HuH-7 (cell line): ENCODE data around the gene SLC24A3.

Source experiments
- DNase-seq: peaks from one replicate; pipeline ENCODE4 v3.0.0; 2011; ENCODE audit warnings: low spot score

Gene SLC24A3

GRCh38 chr20:19272976-19273654, 60.7 kb downstream of the SLC24A3 start:
- no peak for DNase-seq

DNA sequence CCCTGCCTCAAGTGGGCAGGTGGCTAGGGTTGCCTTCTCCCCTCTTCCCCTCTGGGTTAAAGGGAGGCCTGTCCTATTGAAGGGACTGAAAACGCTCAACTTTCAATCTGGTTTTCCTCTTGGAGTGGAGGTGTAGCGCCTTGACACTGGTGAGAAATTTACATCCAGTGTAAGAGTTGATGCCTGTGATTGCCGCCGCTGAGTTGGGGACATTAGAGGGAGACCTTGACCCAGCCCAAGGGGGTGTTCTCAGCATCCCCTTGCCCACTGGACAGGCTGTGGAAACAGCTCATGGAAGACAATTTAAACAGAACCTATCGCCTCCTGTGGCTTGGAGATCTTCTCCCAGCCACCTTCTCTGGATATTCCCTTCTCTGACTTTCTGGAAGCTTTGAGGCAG, 61.6 kb downstream of the SLC24A3 start:
- DNase-seq = no peak

DNA sequence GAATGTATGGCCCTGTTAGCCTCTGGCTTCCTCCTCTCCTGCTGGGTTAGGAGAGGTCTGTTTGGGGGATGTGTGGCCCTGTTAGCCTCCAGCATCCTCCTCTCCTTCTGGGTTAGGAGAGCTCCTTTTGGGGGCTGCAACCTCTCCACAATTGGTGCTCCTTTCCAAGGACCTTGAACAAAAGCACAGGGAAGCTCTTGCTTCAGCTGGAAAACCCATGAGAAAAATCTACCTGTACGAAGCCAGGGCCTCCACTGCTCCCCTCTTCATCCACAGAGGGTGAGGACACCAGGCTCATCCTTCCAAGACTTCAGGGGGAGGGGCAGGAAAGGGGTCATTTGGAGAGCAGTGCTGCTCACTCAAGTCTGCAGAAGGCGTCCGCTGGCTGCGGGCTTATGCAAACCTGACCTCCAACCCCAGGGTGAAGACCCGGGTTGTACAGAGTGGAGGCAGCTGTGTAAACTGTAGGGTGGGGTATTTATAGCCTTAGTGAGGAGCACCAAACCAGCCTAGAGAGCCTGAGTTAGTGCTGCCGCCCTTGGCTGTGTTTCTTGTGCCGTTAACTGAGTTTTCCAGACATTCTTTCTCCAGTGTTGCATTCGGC, 62.1 kb downstream of the SLC24A3 start:
- DNase-seq = no peak

GRCh38 chr20:19275038-19275629, 62.7 kb downstream of the SLC24A3 start:
- no peak for DNase-seq

DNA sequence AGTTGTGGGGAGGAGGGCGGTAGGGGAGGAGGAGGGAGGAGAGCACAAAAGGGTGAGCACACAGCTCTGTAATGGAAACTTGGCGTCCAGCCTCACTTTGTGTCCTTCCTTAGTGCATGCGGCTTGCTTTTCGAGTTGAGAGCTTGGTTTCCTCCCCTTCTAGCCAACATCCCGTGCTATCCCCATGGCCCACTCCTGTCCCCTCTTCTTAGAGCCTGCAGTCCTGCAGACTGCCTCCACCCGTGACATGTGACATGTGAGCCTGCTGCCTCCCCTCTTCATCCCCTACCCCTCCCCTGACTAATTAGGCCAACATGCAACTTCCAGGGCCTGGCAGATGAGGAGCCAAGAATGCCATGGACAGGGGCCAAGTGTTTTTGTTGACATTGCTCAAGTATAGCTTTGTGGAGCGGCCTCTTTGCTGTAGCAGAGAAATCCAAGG, 63.2 kb downstream of the SLC24A3 start:
- no peak for DNase-seq

DNA sequence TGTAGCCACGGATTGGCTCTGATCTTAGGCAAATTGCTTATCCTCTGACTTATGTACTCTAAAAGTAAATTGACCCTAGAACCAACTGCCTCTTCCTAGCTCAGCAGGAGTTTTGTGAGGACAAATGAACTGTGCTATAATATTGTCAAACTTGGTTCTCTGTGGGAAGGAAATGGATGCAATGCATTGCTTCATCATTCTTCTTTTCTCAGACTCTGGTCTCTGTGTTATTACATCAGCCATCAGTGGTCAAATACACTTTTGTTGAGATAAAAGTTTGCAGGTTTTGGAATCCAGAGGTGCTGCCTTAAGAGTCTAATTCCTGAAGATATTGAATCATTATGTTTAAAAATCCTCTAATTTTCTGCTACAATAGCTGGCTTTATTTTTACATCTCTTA, 64.9 kb downstream of the SLC24A3 start:
- DNase-seq = no peak

DNA sequence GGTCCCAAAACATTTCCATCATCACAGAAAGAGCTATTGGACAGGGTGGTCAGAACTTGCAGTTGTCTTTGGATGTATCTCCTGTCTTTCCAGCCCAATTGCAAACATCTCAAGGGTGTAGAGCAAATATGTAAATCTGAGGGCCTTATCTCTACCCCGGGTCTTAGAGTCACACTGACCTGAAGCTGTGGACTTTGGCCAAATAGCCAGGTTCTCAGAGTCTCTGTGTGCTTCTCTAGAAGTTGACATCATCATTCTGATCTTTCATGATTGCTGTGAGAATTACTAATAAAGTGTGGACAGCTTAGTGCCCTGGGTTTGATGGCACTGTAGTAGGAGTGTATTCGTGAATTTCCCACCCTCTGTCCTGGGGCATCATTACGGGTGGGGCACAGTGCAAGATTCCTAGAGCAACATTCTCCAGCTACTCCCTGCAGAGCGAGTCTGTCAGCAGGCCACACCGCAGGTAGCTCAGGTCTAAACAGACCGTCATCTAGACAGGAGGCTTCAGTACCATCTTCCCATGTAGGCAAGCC, 71.1 kb downstream of the SLC24A3 start:
- no peak for DNase-seq

GRCh38 chr20:19284400-19285178, 72.1 kb downstream of the SLC24A3 start:
- no peak for DNase-seq

GRCh38 chr20:19285436-19285835, 73.0 kb downstream of the SLC24A3 start:
- no peak for DNase-seq

DNA sequence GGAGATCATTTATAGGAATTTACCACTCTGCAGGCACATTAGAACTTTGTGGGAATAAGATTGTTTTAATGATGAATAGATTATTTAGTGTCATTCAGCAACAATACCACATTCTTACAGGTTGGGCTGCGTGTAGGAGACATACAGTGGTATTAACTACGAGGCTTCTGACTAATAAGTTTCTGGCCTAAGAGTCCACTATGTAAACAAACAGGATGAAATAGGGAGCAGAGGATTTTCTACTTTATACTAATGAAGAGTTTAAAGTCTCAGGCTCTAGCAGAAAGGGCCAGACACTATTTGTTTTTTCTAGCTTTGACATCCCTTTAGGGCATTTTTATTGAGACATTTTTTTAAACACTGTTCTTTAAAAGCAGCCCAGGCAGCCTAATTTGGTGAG, 75.6 kb downstream of the SLC24A3 start:
- no peak for DNase-seq

DNA sequence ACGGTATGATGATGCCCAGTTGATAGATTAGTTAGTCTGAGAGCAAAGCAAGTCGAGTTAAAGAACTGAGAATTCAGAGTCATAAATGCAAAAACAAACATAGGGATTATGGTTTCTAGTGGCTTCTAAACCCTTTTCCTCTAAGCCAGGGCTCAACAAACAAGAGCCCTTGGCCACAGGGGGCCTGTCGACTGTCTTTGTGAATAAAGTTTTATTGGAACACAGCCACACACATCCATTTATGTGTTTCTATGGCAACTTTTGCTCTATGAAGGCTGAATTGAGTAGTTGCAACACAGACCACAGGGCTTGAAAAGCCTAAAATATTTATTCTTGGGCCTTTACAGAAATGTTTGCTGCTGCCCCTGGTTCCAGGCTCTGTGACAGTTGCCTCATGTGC, 76.2 kb downstream of the SLC24A3 start:
- no peak for DNase-seq

GRCh38 chr20:19289451-19289850, 77.0 kb downstream of the SLC24A3 start:
- DNase-seq = no peak

DNA sequence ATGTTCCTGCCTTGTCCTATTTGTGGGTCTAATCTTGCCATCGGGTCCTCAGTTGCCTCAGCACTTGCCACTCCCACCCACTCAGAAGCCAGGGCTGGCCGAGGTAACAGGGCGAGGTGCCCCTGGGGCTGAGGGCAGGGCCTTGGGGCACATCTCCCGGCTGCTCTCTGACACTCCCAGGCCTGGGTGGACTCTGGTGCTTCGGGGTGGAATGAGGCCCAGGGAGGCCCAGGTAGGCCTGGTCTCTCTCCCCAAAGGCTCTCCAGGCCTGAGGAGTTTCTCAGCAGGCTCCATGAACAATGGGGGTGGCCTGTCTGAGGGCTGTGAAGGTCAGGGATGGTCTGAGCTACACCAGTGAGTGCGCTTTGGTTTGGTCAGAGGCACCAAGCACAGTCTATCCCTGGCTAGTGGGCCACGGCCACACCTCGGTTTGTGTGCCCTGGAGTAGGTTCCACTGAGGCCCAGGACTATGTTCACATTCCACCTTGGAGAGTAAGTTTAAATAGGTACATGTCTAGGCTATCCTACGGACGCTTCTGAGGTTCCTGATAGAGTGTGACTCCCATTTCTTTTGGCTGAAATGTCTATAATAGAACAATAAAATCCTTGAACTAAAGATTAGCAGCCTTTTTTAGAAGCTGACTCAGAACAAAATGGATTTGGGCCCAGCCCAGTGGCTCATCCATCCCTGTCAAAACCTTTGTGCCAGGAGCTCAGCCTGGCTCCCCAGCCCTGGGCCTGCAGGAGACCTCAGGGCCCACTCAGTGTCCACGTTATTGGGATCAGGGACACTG, 78.8 kb downstream of the SLC24A3 start:
- no peak for DNase-seq

GRCh38 chr20:19291818-19292132, 79.3 kb downstream of the SLC24A3 start:
- DNase-seq = no peak

DNA sequence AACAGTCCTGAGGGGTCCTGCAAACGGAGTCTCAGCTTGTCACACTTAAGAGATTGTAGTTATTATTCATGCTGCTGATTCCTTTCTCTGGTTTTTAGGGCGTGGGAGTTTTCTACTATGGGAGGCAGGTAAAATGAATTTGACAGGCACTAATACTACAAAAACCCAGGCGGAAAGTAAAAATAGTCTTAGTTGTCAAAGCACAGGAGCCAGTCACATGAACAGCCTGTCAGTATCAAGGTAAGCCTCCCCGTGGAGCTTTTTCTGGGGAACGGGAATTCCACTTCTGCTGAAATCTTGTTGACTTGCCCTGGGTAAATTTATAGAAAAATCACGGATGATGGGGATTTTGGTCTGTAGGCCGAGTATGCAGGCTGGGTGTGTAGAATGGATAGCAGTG, 79.8 kb downstream of the SLC24A3 start:
- no peak for DNase-seq

GRCh38 chr20:19295076-19295475, 82.6 kb downstream of the SLC24A3 start:
- DNase-seq = no peak

- no peak for DNase-seq
Measured at GRCh38 chr20:19298652-19299051, 86.2 kb downstream of the SLC24A3 start.

DNA sequence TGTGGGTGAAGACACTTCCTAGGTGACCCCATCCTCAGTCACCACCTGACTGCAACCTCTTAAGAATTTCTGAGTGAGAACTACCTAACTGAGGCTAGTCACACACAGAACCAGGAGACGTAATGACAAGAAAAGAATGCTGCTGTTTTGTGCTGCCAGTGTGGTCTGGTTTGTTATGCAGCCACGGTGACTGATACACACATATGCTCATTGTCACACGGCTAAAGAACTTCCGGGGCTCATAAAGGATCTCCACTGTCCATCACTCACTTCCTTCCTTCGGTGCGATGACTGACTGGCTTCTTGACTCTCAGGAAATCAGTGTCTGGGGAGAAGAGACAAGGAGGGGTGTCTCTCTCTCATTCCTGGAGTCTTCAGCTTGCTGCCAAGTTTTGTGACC, 88.0 kb downstream of the SLC24A3 start:
- DNase-seq = no peak

DNA sequence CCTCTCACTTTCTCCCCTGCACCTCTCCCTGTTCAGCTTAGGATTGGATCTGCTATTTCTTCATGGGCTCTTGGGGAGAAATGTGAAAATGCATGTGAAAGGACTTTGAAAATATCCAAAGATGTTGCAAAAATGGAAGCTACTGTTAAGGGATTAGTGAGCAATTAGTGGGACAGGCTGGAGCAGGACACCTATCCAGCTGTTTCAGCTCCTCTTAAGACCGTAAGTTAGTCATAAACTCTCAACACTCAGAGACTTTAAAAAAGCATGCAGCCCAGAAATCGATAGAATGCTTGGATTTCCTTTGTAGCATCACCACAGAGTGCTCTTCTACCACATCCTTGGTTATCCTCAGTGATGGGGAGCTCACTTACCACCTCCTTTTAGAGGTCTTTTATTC, 88.7 kb downstream of the SLC24A3 start:
- no peak for DNase-seq

- no peak for DNase-seq
Measured at GRCh38 chr20:19301843-19302242, 89.4 kb downstream of the SLC24A3 start.

GRCh38 chr20:19302714-19303113, 90.3 kb downstream of the SLC24A3 start:
- DNase-seq = no peak

DNA sequence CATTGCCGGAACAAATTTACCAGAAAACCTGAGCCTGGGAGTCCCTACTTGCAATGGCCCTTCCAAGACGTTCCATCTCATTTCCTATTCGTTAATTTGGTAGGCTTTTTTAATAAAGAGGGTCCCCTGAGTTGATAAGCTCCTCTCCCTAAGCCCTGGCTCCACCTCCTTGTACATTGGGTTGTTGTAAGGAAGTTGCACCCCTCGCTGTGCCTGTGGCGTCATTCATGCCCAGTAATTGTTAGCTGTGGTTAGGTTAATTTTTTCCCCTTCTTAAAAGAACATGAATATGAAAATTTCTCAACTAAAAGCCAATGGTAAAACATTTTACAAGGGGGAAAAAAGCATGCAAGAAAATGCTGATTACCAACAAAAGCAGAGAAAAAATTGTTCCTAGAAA, 91.9 kb downstream of the SLC24A3 start:
- no peak for DNase-seq
